Measurements from ENCODE around the gene ATF2. TPM values are rescaled to one million over a fixed set of nuclear protein-coding genes. Genes with fewer than 3 reads are reported as not detected.

ATF2 gene
- total and polyA plus RNA-seq, 8 donors: 45.0 to 73.9 (median 61.6) TPM

DNA sequence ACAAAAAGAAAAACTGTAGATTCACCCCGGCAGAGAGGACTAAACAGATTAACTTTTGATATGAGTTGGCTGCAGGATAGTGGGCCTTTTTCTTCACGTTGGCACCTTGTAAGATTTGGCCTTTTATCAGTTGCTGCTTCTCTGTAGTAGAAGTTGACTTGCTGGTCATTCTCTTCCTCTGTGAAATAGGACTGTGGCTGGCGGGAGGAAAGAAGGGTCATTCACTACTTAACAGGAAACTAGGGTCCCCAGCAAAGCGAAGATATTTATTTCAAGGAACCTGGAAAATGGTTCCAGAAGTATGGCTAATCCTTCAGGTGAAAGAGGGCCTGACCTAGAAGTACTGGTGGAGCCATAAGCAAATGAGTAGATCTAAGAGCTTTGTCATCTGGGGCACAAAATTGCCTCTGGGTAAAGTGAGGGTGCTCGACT is 13.9 kb upstream of the ATF2 start:
- peaks cover 0 to 30% of the 10 kb centered on the region in 2 donors for H3K36me3 ChIP-seq
- no peak for DNase-seq
- no peak for ATAC-seq

DNA sequence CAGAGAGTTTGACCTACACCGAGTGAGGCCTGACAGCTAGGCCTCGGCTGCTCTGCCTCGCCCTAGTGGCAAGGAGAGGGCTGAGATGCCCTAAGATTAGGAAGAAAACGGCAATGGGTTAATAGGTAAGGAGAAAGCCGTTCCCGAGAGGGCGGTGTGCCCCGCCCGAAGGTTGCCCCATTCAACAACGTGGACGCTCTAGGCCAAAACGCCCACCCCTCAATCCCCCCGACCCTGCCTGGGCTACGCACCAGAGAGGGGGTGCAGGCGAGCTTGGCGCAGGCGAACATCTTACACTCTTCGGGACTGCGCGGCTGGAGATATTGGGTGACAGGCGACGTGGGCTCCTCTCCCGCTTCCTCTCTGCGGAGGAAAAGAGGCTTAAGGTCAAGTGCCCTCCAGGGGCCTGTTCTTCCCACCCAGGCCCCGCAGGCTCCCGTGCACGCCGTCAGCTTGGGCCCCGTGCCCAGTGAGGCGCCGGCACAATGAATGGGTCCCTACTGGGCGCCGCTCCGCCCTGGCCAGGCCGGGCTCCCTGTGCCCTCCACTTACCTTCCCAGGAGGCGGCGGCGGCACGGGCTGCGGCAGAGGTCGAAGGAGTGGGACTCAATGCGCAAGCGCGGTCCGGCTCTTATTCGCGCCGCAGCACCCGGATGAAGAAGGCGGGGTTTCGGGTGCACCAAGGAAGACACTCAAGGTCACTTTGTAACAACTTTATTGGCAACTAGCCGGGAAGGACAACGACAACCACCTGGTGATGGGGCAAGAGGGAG is 13.3 kb upstream of the ATF2 start, which contains the start of gene ATP5MC3:
Gene ATP5MC3, minus strand, starts transcription at position 607 of the 773 bp plus-strand sequence. Its CDS starts 317 bp downstream, at position 290.
- DNase-seq (peak; percentile 85 to 98 (median 94)), ATAC-seq (peak; percentile 98)
- peaks cover 0 to 36% of the 10 kb centered on the region in 2 donors for H3K36me3 ChIP-seq
- H3K27ac ChIP-seq: peak within 1 kb of the TSS; percentile 86
- TF ChIP-seq, protein P1, sequence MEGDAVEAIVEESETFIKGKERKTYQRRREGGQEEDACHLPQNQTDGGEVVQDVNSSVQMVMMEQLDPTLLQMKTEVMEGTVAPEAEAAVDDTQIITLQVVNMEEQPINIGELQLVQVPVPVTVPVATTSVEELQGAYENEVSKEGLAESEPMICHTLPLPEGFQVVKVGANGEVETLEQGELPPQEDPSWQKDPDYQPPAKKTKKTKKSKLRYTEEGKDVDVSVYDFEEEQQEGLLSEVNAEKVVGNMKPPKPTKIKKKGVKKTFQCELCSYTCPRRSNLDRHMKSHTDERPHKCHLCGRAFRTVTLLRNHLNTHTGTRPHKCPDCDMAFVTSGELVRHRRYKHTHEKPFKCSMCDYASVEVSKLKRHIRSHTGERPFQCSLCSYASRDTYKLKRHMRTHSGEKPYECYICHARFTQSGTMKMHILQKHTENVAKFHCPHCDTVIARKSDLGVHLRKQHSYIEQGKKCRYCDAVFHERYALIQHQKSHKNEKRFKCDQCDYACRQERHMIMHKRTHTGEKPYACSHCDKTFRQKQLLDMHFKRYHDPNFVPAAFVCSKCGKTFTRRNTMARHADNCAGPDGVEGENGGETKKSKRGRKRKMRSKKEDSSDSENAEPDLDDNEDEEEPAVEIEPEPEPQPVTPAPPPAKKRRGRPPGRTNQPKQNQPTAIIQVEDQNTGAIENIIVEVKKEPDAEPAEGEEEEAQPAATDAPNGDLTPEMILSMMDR (IDR thresholded peaks at IDR 0.05): no peak
- intact Hi-C loops (cut with DNase I): no loop called here
- peaks cover 0 to 24% of the 10 kb centered on the region in 2 donors for H3K4me1 ChIP-seq
- H3K9me3 ChIP-seq: no peaks in the 10 kb centered on the region
- peak within 1 kb of the TSS; percentile 85 to 91 for H3K4me3 ChIP-seq
- H3K27me3 ChIP-seq: no peaks in the 10 kb centered on the region

More for the DNA sequence above, 13.9 kb upstream of the ATF2 start:
- H3K27me3 ChIP-seq: no peaks in the 10 kb centered on the region
- intact Hi-C loops (cut with DNase I): no loop called here
- TF ChIP-seq, protein P1 (IDR thresholded peaks at IDR 0.05): no peak
- H3K27ac ChIP-seq: peak overlapping the region; percentile 86
- peak overlapping the region; percentile 85 to 91 for H3K4me3 ChIP-seq
- H3K4me1 ChIP-seq: peaks cover 0 to 24% of the 10 kb centered on the region in 2 donors
- no peaks in the 10 kb centered on the region for H3K9me3 ChIP-seq

DNA sequence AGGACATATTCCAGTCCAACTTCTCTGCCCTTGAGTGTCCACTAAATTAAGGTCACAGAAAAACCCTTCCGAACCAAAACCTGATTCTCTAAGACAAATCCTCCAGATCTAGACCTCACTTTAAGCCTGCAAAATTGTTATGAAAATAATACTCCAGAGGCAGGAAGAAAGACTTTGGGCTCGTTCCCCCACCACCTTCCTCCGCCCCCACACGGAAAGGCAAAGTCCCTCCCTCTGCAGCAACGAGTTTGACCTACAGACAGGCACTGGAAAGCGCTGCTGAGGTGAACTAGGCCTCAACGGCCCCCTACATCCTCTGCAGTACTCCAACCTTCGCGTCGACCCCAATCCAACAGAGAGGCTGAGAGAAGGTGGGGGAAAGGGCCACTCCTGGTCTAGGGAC is 12.7 kb upstream of the ATF2 start:
- H3K27ac ChIP-seq: peak overlapping the region; percentile 86
- peak; percentile 88 for ATAC-seq
- H3K9me3 ChIP-seq: no peaks in the 10 kb centered on the region
- peaks cover 0 to 24% of the 10 kb centered on the region in 2 donors for H3K4me1 ChIP-seq
- TF ChIP-seq, protein P1 (IDR thresholded peaks at IDR 0.05): no peak
- intact Hi-C loops (cut with DNase I): no loop called here
- DNase-seq: peak in 3 of 4 donors; percentile 39 to 59 (median 45)
- H3K36me3 ChIP-seq: peaks cover 0 to 40% of the 10 kb centered on the region in 2 donors
- H3K4me3 ChIP-seq: peak overlapping the region; percentile 85 to 91
- H3K27me3 ChIP-seq: no peaks in the 10 kb centered on the region

DNA sequence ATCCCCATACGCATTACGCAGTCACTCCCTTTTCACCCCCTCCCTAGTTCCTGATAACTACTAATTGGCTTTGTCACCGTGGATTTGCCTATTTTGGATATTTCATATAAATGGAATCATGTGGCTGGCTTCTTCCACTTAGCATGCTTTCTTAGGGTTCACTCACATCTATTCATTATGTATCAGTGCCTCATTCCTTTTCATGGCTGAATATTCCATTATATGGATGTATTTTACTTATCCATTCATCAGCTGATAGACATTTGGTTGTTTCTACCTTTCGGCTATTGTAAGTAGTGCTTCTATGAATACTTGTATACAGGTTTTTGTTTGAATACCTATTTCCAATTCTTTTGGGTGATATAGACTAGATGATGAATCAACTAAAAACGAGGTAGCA is 8.6 kb upstream of the ATF2 start:
- ATAC-seq (no peak), DNase-seq (no peak)
- H3K4me3 ChIP-seq: no peak overlapping the region
- no peak overlapping the region for H3K27ac ChIP-seq
- H3K27me3 ChIP-seq: no peaks in the 10 kb centered on the region
- H3K36me3 ChIP-seq: peaks cover 0 to 58% of the 10 kb centered on the region in 2 donors
- TF ChIP-seq, protein P1 (IDR thresholded peaks at IDR 0.05): no peak
- H3K4me1 ChIP-seq: peaks cover 0 to 20% of the 10 kb centered on the region in 2 donors
- H3K9me3 ChIP-seq: no peaks in the 10 kb centered on the region
- intact Hi-C loops (cut with DNase I): no loop called here

DNA sequence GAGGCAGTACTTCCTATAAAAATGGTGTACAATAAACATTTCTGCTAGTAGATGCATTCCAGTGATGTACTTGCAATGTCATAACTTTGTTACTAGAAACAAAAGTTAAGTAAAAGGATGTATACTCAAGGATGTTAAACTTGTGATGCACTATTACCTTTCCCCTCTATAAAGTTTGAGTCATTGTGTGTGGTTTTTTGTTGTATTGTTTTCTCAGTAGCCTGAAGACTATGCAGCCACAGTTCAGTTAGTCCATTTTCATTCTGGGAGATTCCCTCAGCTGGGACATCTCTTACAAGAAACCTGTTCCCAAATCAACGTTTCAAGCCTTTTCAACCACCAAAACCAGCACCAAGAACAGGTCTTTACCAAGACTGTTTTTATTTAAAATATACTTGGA is 7.9 kb upstream of the ATF2 start:
- TF ChIP-seq, protein P1 (IDR thresholded peaks at IDR 0.05): no peak
- ATAC-seq (no peak), DNase-seq (no peak)
- no peaks in the 10 kb centered on the region for H3K27me3 ChIP-seq
- peaks cover 0 to 58% of the 10 kb centered on the region in 2 donors for H3K36me3 ChIP-seq
- no peaks in the 10 kb centered on the region for H3K9me3 ChIP-seq
- H3K4me3 ChIP-seq: no peak overlapping the region
- no peak overlapping the region for H3K27ac ChIP-seq
- intact Hi-C loops (cut with DNase I): no loop called here
- peaks cover 0 to 20% of the 10 kb centered on the region in 2 donors for H3K4me1 ChIP-seq
